Colonic mucosa (tissue), 4 donors: ENCODE data around the gene LYPD6B. TPM values are rescaled to one million over a fixed set of nuclear protein-coding genes. Genes with fewer than 3 reads are reported as not detected.

Experiments used
- DNase-seq: peaks from one replicate; pipeline ENCODE4 v3.0.0-alpha.2; 2020
- H3K27ac ChIP-seq: fragments of 200-600 bp; one replicate; pipeline ENCODE4 v1.8.0; 2021
- H3K27me3 ChIP-seq: fragments of 200-600 bp; one replicate; pipeline ENCODE4 v1.8.0; 2021
- H3K36me3 ChIP-seq: fragments of 200-600 bp; one replicate; pipeline ENCODE4 v1.8.0; 2021
- H3K4me1 ChIP-seq: fragments of 200-600 bp; one replicate; pipeline ENCODE4 v1.8.0; 2021; ENCODE audit warnings: mild to moderate bottlenecking
- H3K4me3 ChIP-seq: fragments of 200-600 bp; one replicate; pipeline ENCODE4 v1.8.0; 2021
- H3K9ac ChIP-seq, 2 donors: one replicate each; pipeline ENCODE4 v1.7.0; 2013; ENCODE audit warnings: control low read depth in 2 of 2, low read depth in 2 of 2, low read length in 2 of 2
- H3K9me3 ChIP-seq: fragments of 200-600 bp; one replicate; pipeline ENCODE4 v1.8.0; 2021
- CTCF ChIP-seq: fragments of 200-600 bp; IDR thresholded peaks from one replicate; pipeline ENCODE4 v1.8.0; 2022; ENCODE audit warnings: antibody characterized with exemption, mild to moderate bottlenecking
- intact Hi-C: fragments of 100-400 bp; cut with DNase I; formaldehyde crosslinking; loops from one replicate; pipeline ENCODE4 v1.14.1; 2022
- total RNA-seq, 2 donors: library from RNA; stranded (reverse); fragmentation: NEBNext Ultra II Directional in 1 of 2; extraction: Animal tissue kit (Norgen Biotek cat#: 25700) in 1 of 2; gene quantifications; one replicate each; pipeline ENCODE4 v1.2.1, GENCODE V29; 2021
- donor health status: healthy.
- donor health status: DM: no; HTN: no; CAD: no.
- donor health status: DM: no; HTN: no; CAD: no.

Gene LYPD6B
- total RNA-seq, 2 donors from 2014 or later: 2.6 to 3.4 TPM

DNA sequence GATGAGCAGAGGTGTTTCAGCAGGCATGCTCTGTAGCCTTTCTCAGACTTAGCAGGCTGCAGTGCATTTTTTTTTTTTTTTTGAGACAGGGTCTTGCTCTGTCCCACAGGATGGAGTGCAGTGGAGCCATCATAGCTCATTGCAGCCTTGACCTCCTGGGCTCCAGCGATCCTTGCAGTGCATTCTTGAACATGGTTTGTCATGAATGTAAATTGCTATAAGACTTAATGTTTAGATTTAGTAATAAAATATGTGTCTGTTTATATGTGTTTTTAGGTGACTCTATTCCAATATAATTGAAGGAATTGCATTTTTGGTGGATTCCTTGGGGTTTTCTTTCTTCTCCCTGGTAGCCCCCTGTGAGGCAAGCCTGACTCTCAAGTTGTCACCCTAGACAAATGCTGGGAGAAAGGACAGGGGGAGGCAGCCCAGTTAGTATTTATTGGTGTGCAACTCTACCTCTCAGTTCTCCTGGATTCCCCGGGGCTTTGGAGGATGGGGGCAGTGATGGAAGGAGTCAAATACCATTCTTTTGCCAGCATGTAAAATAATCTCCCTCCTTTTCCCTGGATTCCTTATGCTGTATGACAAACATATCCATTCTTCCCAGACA is 22.7 kb downstream of the LYPD6B start:
- H3K36me3 ChIP-seq: no peaks in the 10 kb centered on the region
- no peak for TF ChIP-seq CTCF
- DNase-seq: no peak
- H3K9ac ChIP-seq: no peak overlapping the region
- H3K4me1 ChIP-seq: peaks cover 12% of the 10 kb centered on the region
- no peaks in the 10 kb centered on the region for H3K9me3 ChIP-seq
- H3K27me3 ChIP-seq: no peaks in the 10 kb centered on the region
- no peak overlapping the region for H3K4me3 ChIP-seq
- no peak overlapping the region for H3K27ac ChIP-seq
- intact Hi-C loops: no loop called here

GRCh38 chr2:149062531-149062930 is 24.0 kb downstream of the LYPD6B start:
- H3K27me3 ChIP-seq: no peaks in the 10 kb centered on the region
- H3K4me1 ChIP-seq: peaks cover 12% of the 10 kb centered on the region
- H3K27ac ChIP-seq: no peak overlapping the region
- DNase-seq: no peak
- H3K36me3 ChIP-seq: no peaks in the 10 kb centered on the region
- H3K9me3 ChIP-seq: no peaks in the 10 kb centered on the region
- intact Hi-C loops: no loop called here
- H3K4me3 ChIP-seq: no peak overlapping the region
- no peak overlapping the region for H3K9ac ChIP-seq
- no peak for TF ChIP-seq CTCF

DNA sequence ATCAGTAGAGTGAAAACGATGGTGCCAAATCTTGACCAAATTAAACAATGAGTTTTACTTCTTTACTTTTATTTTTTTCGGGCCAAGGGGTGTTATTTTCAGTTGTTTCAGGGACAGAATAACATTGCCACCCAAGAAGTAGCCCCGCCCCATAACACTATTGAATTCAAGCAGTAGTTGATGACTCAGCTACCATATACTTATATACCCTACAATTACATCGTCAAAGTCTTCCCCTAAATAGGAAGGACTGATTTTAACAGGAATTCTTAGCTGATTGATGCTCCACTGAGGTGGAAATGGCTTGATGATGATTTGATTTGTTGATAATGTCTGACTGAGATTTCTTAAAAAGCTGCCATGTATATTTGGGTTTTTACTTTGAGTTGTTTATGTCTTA is 24.7 kb downstream of the LYPD6B start:
- no peaks in the 10 kb centered on the region for H3K27me3 ChIP-seq
- H3K4me3 ChIP-seq: no peak overlapping the region
- DNase-seq: peak; percentile 37
- intact Hi-C loops: no loop called here
- no peaks in the 10 kb centered on the region for H3K9me3 ChIP-seq
- no peak overlapping the region for H3K9ac ChIP-seq
- no peak for TF ChIP-seq CTCF
- H3K36me3 ChIP-seq: no peaks in the 10 kb centered on the region
- H3K27ac ChIP-seq: no peak overlapping the region
- peaks cover 12% of the 10 kb centered on the region for H3K4me1 ChIP-seq

GRCh38 chr2:149064365-149064841 is 25.9 kb downstream of the LYPD6B start:
- Histone ChIP-seq H3K4me1 (peaks cover 12% of the 10 kb centered on the region), H3K9ac (no peak overlapping the region), H3K4me3 (no peak overlapping the region), H3K9me3 (no peaks in the 10 kb centered on the region), H3K36me3 (no peaks in the 10 kb centered on the region), H3K27ac (peak overlapping the region; percentile 19), H3K27me3 (no peaks in the 10 kb centered on the region)
- no peak for TF ChIP-seq CTCF
- peak; percentile 46 for DNase-seq
- intact Hi-C loops: no loop called here

DNA sequence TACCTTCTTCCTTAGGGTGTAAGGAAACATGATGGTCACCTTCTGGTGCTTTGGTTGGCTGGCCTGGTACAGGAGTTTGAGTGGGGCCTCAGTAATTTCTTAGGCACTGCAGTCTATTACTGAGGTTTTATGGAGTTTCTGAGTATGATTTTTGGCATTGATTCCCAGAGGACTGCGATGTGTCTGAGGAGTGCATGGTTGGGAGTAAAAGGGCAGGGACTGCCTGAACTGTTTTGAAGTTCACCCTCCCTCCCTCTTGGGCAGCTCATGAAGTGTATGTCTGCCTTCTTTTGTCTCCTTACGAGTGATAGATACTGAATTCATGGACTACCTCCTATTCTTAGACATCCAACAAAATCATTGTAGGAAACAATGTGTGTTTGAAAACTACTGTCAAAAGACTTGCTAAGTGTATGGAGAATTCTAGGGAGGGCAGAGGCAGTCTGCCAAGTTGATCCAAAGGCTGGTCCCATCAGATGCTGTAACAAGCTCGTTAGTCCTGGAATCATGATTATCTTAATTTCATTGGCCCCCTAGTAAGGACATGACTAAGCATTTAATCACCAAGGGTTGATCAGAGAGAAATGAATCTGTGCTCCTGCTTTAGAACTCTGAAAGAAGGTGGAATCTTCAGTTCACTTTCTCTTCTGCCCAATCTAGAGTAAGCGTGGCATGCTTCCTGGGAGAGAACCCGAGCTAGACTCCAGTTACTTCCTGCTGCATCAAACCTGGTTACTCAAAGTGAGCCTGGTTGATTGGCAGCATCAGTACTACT is 26.5 kb downstream of the LYPD6B start:
- no peak for TF ChIP-seq CTCF
- no peaks in the 10 kb centered on the region for H3K27me3 ChIP-seq
- H3K36me3 ChIP-seq: no peaks in the 10 kb centered on the region
- peaks cover 12% of the 10 kb centered on the region for H3K4me1 ChIP-seq
- intact Hi-C loops: no loop called here
- no peak overlapping the region for H3K4me3 ChIP-seq
- H3K9ac ChIP-seq: no peak overlapping the region
- peak overlapping the region; percentile 19 for H3K27ac ChIP-seq
- no peaks in the 10 kb centered on the region for H3K9me3 ChIP-seq
- no peak for DNase-seq
